Stomach (tissue), 9 donors: ENCODE measurements around the gene CERK. TPM values are rescaled to one million over a fixed set of nuclear protein-coding genes. Genes with fewer than 3 reads are reported as not detected.

Experiments
- DNase-seq, 2 donors: peaks; one replicate each; pipeline versions ENCODE4 v3.0.0 to v3.0.0-alpha.2; 2013 to 2019
- H3K27ac ChIP-seq, 5 donors: fragments of 200-600 bp in 4 of 5; sonication (generic) in 4 of 5; one replicate each; pipeline ENCODE4 v1.5.1; 2013 to 2019; ENCODE audit warnings: mild to moderate bottlenecking in 1 of 5, moderate library complexity in 1 of 5
- H3K27me3 ChIP-seq, 3 donors: fragments of 200-600 bp; sonication (generic); one replicate each; pipeline ENCODE4 v1.5.1; 2017 to 2019; ENCODE audit warnings: mixed run types in 1 of 3
- H3K36me3 ChIP-seq, 4 donors: fragments of 200-600 bp; sonication (generic); 1 replicate in 3 of 4; 2 replicates in 1 of 4; pipeline ENCODE4 v1.5.1; 2016 to 2019
- H3K4me1 ChIP-seq, 4 donors: fragments of 200-600 bp; sonication (generic); one replicate each; pipeline ENCODE4 v1.5.1; 2016 to 2019
- H3K4me3 ChIP-seq, 4 donors: fragments of 200-600 bp; sonication (generic) in 3 of 4; one replicate each; pipeline ENCODE4 v1.5.1; 2016 to 2019; ENCODE audit warnings: mild to moderate bottlenecking in 1 of 4
- H3K9me3 ChIP-seq, 4 donors: fragments of 200-600 bp; sonication (generic); one replicate each; pipeline ENCODE4 v1.5.1; 2016 to 2019
- CTCF ChIP-seq, 7 experiments: fragments of 450-650 bp in 4 of 7; fragments of 200-600 bp in 3 of 7; sonication (generic) in 3 of 7; IDR thresholded peaks; one replicate each; pipeline ENCODE4 v1.5.1; 2016 to 2019; ENCODE audit warnings: antibody characterized with exemption in 7 of 7, control low read depth in 2 of 7, mild to moderate bottlenecking in 1 of 7
- EP300 ChIP-seq: sonication (generic); formaldehyde crosslinking; IDR thresholded peaks from one replicate; pipeline ENCODE4 v1.6.1; 2017; ENCODE audit warnings: antibody characterized with exemption
- POLR2A ChIP-seq, 4 donors: fragments of 450-650 bp; IDR thresholded peaks; one replicate each; pipeline ENCODE4 v1.6.1; 2016; ENCODE audit warnings: antibody characterized with exemption in 4 of 4, control low read depth in 2 of 4, mild to moderate bottlenecking in 1 of 4, moderate library complexity in 1 of 4
- POLR2AphosphoS5 ChIP-seq, 3 donors: sonication (generic); formaldehyde crosslinking; IDR thresholded peaks; one replicate each; pipeline ENCODE4 v1.6.1; 2016; ENCODE audit warnings: antibody characterized with exemption in 3 of 3
- WGBS, 5 donors: extraction: QIAGEN DNeasy Blood & Tissue Kit in 3 of 5; methylation state at CpG; one replicate each; pipeline versions ENCODE4 v1.1.5 to v1.1.7; 2013 to 2018; 5-methylcytosine and 5-hydroxymethylcytosine counted together
- intact Hi-C: fragments of 100-400 bp; cut with DNase I; formaldehyde crosslinking; loops from one replicate; pipeline ENCODE4 v1.15.1; 2023; ENCODE audit warnings: low total_unique reads
- polyA plus RNA-seq, 3 donors: library from polyadenylated mRNA; stranded (reverse); fragments of 200-250 nt; gene quantifications; one replicate each; pipeline ENCODE4 v1.2.3, GENCODE V29; 2013
- total RNA-seq, 5 donors: library from RNA; depleted of rRNA; stranded (reverse); fragments of >200 nt; gene quantifications; one replicate each; pipeline versions ENCODE4 v1.1.0 to v1.2.3, GENCODE V29; 2014 to 2016
- donor health status: healthy with polysubstance abuse.
- donor health status: Bipolar disorder and iron deficiency.
- donor health status: healthy.

CERK gene
- total and polyA plus RNA-seq, 8 donors, result 12.5 to 59.4 (median 31.5) TPM

- DNase-seq, result no peak
- peaks cover 31 to 54% (median 47%) of the 10 kb centered on the region in 4 donors for H3K4me1 ChIP-seq
- no peak for TF ChIP-seq EP300
- no peak for TF ChIP-seq CTCF (IDR thresholded peaks at IDR 0.05)
- no peak for TF ChIP-seq POLR2AphosphoS5 (IDR thresholded peaks at IDR 0.05)
- TF ChIP-seq POLR2A (IDR thresholded peaks at IDR 0.05), result no peak
- H3K27me3 ChIP-seq, result no peaks in the 10 kb centered on the region
- no peaks in the 10 kb centered on the region for H3K9me3 ChIP-seq
- H3K36me3 ChIP-seq, result peaks cover 10 to 39% (median 37%) of the 10 kb centered on the region in 4 donors
- H3K27ac ChIP-seq, result no peak overlapping the region
- H3K4me3 ChIP-seq, result no peak overlapping the region
- 78 to 92% (median 88%) methylated on average over 19 of the region's 19 CpGs for WGBS, 5 donors
- intact Hi-C loops, result no loop called here
These were observed 55.9 kb downstream of the CERK start for GRCh38 chr22:46682011-46682731.

- TF ChIP-seq CTCF (IDR thresholded peaks at IDR 0.05) (peak in 2 of 7 experiments; percentile 17 to 36), EP300 (no peak)
- WGBS, 5 donors, result 65 to 77% (median 67%) methylated on average over 6 to 7 of the region's 7 CpGs
- Histone ChIP-seq H3K9me3 (no peaks in the 10 kb centered on the region), H3K27me3 (no peaks in the 10 kb centered on the region), H3K4me3 (no peak overlapping the region), H3K27ac (no peak overlapping the region), H3K36me3 (peaks cover under 1 to 39% (median 37%) of the 10 kb centered on the region in 4 donors), H3K4me1 (peaks cover 20 to 42% (median 36%) of the 10 kb centered on the region in 4 donors)
- intact Hi-C loops, result no loop called here
- DNase-seq, result no peak
These were observed 57.0 kb downstream of the CERK start for GRCh38 chr22:46681010-46681409.

GRCh38 chr22:46679706-46680269 is 58.3 kb downstream of the CERK start:
- Histone ChIP-seq H3K36me3 (peaks cover under 1 to 45% (median 42%) of the 10 kb centered on the region in 4 donors), H3K27ac (no peak overlapping the region), H3K4me3 (no peak overlapping the region), H3K4me1 (peaks cover 8 to 30% (median 24%) of the 10 kb centered on the region in 4 donors), H3K9me3 (no peaks in the 10 kb centered on the region), H3K27me3 (no peaks in the 10 kb centered on the region)
- intact Hi-C loops, result no loop called here
- TF ChIP-seq POLR2AphosphoS5 (IDR thresholded peaks at IDR 0.05) (no peak), CTCF (IDR thresholded peaks at IDR 0.05) (no peak), EP300 (no peak), POLR2A (IDR thresholded peaks at IDR 0.05) (no peak)
- peak in 1 of 2 donors; percentile 33 for DNase-seq
- WGBS, 5 donors, result 46 to 72% (median 50%) methylated on average over 16 of the region's 16 CpGs

GRCh38 chr22:46678785-46679700 is 59.0 kb downstream of the CERK start:
- Histone ChIP-seq H3K4me1 (peaks cover 4 to 23% (median 17%) of the 10 kb centered on the region in 4 donors), H3K36me3 (peaks cover 5 to 51% (median 49%) of the 10 kb centered on the region in 4 donors), H3K27me3 (no peaks in the 10 kb centered on the region), H3K4me3 (no peak overlapping the region), H3K9me3 (no peaks in the 10 kb centered on the region), H3K27ac (peak overlapping the region in 1 of 5 donors; percentile 46)
- no peak for TF ChIP-seq POLR2A (IDR thresholded peaks at IDR 0.05)
- no peak for TF ChIP-seq POLR2AphosphoS5 (IDR thresholded peaks at IDR 0.05)
- no peak for TF ChIP-seq CTCF (IDR thresholded peaks at IDR 0.05)
- no peak for TF ChIP-seq EP300
- no peak for DNase-seq
- WGBS, 5 donors, result 59 to 86% (median 82%) methylated on average over 22 to 44 of the region's 44 CpGs
- intact Hi-C loops, result no loop called here
